ENCODE data around the gene PTH2R.

- TF ChIP-seq CTCF (conservative IDR thresholded peaks at IDR 0.05; ENCODE audit: low read depth, low read length) (peak; percentile 68), POLR2A (IDR thresholded peaks at IDR 0.05; ENCODE audit: low read depth, low read length) (no peak), USF2 (IDR thresholded peaks at IDR 0.05; ENCODE audit: low read depth, low read length) (no peak), RFX5 (IDR thresholded peaks at IDR 0.05; ENCODE audit: low read depth, low read length) (no peak), RAD21 (IDR thresholded peaks at IDR 0.05; ENCODE audit: low read length) (peak; percentile 31; the same call in 1 of the 2 replicates), BHLHE40 (IDR thresholded peaks at IDR 0.05; ENCODE audit: low read depth, low read length) (no peak), ELK1 (IDR thresholded peaks at IDR 0.05; ENCODE audit: borderline replicate concordance, low read depth, low read length) (no peak), SMC3 (IDR thresholded peaks at IDR 0.05; ENCODE audit: low read depth, low read length) (peak; percentile 34), MAFK (IDR thresholded peaks at IDR 0.05; ENCODE audit: low read depth, low read length) (no peak), RCOR1 (IDR thresholded peaks at IDR 0.05; ENCODE audit: insufficient replicate concordance, low read length) (no peak), CEBPB (IDR thresholded peaks at IDR 0.05; ENCODE audit: low read depth, low read length) (no peak), MXI1 (IDR thresholded peaks at IDR 0.05; ENCODE audit: borderline replicate concordance, low read depth, low read length) (no peak), CHD1 (IDR thresholded peaks at IDR 0.05; ENCODE audit: low read depth, low read length) (no peak), NFE2L2 (IDR thresholded peaks at IDR 0.05; ENCODE audit: low read depth, low read length) (no peak)
Measured at GRCh38 chr2:208373460-208374089, 33.0 kb upstream of the PTH2R start.

Measured in IMR-90 (cell line).